ENCODE data around the gene KISS1R.

KISS1R gene

GRCh38 chr19:899336-900042 is 17.6 kb upstream of the KISS1R start:
- DNase-seq (ENCODE audit: low read depth in 2 of 2): no peak

- no peak for DNase-seq (ENCODE audit: low read depth in 2 of 2)
These were observed 17.2 kb upstream of the KISS1R start for GRCh38 chr19:900043-900301.

DNA sequence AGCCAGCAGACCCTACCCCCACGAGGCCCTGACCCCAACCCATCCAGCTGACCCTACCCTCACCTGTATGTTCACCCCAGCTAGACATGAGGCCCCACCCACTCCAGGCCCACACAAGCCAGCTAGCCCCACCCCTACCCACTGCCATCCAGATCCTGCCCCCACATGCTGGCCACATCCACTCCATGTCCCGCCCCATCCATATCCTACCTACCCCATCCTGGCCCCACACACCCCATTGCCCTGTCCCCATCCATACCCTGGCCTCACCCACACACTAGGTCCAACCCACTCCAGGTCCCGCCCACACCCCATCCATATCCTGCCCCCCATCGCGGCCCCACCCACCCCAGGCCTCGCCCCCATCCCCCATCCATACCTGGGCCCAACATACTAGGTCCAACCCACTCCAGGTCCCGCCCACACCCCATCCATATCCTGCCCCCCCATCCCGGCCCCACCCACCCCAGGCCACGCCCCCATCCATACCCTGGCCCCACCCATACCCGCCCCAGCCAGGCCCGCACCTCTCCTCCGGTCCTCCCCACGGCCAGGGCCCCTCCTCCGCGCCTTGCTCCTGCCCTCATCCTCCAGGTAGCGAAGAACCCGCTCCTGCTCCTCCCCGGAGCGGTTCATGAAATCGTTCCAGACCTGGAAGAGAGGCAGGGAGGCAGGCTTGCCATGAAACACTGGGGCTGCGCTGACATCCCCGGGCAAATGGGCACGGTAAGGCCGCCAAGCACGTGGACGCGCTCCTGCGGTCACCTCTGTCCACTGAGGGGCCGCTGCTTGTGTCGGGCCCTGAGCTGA is 16.6 kb upstream of the KISS1R start:
- DNase-seq (ENCODE audit: low read depth in 2 of 2): no peak

- DNase-seq (ENCODE audit: low read depth in 2 of 2): no peak
These were observed 15.7 kb upstream of the KISS1R start for GRCh38 chr19:901216-902092.

- DNase-seq (ENCODE audit: low read depth in 2 of 2): no peak
These were observed 15.1 kb upstream of the KISS1R start for GRCh38 chr19:902093-902370.

DNA sequence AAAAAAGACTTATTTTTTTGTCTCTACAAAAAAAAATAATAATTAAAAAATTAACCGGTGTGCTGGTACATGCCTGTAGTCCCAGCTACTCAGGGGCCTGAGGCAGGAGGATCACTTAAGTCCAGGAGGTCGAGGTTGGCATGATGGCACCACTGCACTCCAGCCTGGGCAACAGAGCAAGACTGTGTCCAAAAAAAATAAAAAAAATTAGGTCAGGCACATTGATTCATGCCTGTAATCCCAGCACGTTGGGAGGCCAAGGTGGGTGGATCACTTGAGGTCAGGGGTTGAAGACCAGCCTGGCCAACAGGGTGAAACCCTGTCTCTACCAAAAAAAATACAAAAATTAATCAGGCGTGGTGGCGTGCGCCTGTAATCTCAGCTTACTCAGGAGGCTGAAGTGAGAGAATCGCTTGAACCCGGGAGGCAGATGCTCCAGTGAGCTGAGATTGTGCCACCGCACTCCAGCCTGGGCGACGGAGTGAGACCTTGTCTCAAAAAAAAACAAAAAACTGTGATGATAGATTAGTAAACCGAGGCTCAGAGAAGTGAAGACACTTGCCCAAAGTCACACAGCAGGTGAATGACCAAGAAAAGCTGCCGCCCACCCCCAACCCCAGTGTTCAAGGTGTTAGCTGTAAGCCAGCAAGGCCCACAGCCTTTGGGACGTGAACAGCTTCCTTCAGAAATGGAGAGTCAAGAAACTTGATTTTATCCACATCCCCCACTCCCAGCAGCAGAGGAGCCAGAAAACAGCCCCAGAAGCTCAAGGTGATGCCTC is 14.5 kb upstream of the KISS1R start:
- DNase-seq (ENCODE audit: low read depth in 2 of 2): no peak

- DNase-seq (ENCODE audit: low read depth in 2 of 2): no peak
These were observed 13.8 kb upstream of the KISS1R start for GRCh38 chr19:903266-903797.

- DNase-seq (ENCODE audit: low read depth in 2 of 2): no peak
These were observed 12.6 kb upstream of the KISS1R start for GRCh38 chr19:904545-904944.

DNA sequence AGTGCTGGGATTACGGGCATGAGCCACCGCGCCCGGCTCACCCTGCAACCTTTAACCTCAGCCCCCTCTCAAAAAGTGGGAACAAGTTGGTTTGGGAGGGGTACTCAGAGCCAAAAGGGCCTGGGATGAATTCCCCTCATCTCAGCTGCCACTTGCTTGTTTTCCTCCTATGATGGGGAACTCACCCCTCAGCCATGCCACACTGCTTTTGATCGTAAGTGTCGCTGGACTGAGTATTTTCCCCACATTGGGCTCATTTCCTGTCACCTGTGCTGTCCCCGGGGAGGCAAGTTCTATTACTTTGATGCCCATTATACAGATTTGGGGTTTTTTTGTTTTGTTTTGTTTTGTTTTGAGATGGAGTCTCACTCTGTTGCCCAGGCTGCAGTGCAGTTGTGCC is 10.7 kb upstream of the KISS1R start:
- no peak for DNase-seq (ENCODE audit: low read depth in 2 of 2)

DNA sequence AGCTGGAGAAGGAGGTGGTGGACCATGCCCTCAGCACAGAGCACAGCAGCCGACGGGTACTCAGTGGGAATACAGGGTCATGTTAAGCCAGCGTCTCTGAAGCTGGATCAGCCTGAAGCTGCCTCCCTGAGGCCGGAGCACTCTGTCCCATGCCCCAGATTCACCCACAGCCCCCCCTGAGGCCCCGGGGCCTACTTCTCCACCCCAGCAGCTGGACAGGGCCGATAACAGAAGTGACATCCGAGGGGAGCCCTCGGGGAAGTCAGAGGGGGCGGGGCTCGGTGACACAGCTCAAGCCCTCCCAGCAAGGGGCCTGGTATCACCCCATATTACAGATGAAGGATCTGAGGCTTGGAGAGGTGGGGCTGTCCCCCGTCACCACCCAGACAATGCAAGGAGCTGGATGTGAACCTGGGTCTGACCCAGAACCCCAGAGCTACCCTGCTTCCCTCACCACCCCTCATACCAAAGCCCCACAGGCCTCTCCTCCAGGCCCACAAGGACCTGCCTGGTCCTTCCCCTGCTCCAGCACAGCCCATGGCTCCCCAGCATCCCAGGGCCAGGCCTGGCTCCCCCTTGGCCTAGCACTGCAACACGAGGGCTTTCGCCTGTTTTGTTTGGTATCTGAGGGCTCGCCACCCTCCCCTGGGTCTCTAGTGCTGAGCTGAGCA is 9.8 kb upstream of the KISS1R start:
- DNase-seq (ENCODE audit: low read depth in 2 of 2): no peak

- DNase-seq (ENCODE audit: low read depth in 2 of 2): no peak
These were observed 5.7 kb upstream of the KISS1R start for GRCh38 chr19:911197-912033.

DNA sequence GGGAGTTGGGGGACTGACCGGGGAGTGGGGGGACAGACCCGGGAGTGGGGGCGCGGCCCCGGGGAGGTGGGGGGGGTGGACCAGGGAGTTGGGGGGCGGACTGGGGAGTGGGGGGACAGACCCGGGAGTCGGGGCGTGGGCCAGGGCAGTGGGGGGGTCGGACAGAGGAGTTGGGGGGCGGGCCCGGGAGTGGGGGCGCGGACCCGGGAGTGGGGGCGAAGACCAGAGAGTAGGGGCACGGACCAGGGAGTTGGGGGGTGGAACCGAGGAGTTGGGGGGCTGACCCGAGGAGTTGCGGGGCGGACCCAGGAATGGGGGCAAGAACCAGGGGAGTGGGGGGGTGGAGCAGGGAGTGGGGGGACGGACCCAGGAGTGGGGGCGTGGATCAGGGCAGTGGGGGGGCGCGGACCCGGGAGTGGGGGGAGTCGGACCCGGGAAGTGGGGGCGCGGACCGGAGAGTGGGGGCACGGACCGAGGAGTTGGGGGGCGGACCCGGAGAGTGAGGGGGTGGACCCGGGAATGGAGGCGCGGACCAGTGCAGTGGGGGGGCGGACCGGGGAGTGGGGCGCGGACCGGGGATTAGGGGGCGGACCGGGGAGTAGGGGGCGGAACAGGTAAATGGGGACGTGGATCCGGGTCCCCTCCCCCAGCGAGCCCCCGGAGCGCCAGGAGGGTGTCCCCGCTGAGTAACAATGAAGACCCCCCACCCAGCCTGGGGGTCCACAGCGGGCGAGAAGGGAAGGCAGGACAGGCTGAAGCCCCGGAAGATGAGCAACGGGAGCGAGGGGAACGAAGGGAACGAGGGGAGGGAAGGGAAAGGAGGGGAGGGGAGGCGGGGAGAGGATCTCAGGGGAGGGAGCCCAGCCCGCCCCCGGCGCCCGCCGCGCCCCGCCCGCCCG is 4.7 kb upstream of the KISS1R start:
- DNase-seq (ENCODE audit: low read depth in 2 of 2): no peak

DNA sequence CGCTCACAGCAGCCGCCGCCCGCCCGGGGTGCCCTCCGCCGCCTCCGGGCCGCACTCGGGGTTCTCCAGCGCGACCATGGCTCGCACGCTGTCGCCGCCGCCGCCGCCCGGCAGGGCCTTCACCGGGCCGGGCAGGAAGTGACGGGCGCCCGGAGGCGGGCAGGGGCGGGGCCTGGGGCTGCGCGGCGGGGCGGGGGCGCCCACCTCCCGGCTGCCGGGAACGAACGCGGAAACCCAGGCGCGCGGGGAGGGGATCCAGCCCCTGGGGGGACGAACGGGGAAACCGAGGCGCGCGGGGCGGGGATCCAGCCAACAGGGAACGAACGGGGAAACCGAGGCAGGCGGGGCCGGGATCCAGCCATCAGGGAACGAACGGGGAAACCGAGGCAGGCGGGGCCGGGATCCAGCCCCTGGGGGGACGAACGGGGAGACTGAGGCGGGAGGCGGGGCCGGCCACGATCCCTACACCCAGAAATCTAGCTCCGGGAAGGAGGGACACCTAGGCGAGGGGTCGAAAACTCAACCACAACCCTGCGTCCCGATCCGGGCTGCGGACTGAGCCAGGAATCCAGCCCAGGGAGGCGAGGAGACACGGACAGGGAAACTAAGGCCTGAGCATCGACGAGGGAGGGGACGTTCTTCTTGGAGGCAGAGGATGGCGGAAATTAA is 3.9 kb upstream of the KISS1R start, which contains the start of gene R3HDM4:
Gene R3HDM4 (minus strand): TSS at position 140 of the 669 bp plus-strand sequence. CDS start 62 bp downstream, at position 78.
- DNase-seq (ENCODE audit: low read depth in 2 of 2): peak; percentile 73 to 79

- DNase-seq (ENCODE audit: low read depth in 2 of 2): no peak
These were observed 349 bp upstream of the KISS1R start for GRCh38 chr19:916645-917322.

DNA sequence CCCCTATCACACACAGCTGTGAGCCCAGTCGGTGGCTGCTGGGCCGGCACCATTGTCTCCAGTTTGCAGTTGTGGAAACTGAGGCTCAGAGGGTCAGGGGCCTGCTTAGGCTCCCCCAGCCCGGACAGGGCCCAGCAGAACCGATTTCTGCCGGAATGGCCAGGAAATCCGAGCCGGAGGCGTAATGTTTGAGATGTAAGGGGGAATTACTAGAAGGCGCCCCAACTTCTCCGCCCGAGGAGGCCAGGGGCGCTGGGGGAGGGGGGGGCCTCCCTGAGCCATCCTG is 962 bp downstream of the KISS1R start:
- no peak for DNase-seq (ENCODE audit: low read depth in 2 of 2)

DNA sequence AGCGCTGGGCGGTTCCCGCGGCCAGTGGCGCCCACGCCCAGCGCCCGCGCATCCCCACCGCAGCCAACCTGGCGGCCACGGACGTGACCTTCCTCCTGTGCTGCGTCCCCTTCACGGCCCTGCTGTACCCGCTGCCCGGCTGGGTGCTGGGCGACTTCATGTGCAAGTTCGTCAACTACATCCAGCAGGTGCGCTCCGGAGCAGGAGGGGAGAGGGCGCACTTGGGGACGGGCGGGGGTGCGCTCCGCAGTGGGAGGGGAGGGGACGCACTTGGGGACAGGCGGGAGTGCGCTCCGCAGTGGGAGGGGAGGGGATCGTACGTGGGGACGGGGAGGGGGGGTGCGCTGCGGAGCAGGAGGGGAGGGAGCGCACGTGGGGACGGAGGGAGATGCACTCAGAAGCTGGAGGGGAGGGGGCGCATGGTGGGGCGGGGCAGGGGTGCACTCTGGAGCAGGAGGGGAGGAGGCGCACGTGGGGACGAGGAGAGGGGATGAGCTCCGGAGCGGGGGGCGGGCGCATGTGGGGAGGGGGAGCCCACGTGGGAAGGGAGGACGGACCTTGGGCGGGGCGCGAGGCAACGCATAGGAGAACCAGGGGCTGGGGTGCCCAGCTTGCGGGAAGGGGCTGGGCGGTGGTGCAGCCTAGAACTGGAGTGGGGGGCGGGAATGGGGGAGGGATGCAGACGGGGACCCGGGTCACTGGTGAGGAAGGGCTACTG is 1.5 kb downstream of the KISS1R start:
- no peak for DNase-seq (ENCODE audit: low read depth in 2 of 2)

GRCh38 chr19:919199-920050 is 2.3 kb downstream of the KISS1R start:
- DNase-seq (ENCODE audit: low read depth in 2 of 2): no peak

Data from stimulated activated CD4-positive, alpha-beta T cell treated with anti-CD3 and anti-CD28 coated beads, Interleukin-12 subunit alpha, Interleukin-12 subunit beta, amount 100 ng/mL, for 24 hours (primary cell).